HPDE6-E6E7 (cell line): ENCODE results near the gene CHRND.

Source experiments
- DNase-seq: peaks from one replicate; pipeline ENCODE4 v3.0.0; 2011; ENCODE audit warnings: missing footprints; ENCODE audit errors: extremely low spot score

Gene CHRND

GRCh38 chr2:232502911-232503808 is 22.8 kb upstream of the CHRND start:
- no peak for DNase-seq

GRCh38 chr2:232503809-232504323 is 22.1 kb upstream of the CHRND start:
- DNase-seq: no peak

- no peak for DNase-seq
Measured at GRCh38 chr2:232504438-232504837, 21.5 kb upstream of the CHRND start.

GRCh38 chr2:232505856-232506255 is 20.1 kb upstream of the CHRND start:
- no peak for DNase-seq

- DNase-seq: no peak
Measured at GRCh38 chr2:232506709-232507108, 19.3 kb upstream of the CHRND start.

- no peak for DNase-seq
Measured at GRCh38 chr2:232508251-232508650, 17.7 kb upstream of the CHRND start.

- DNase-seq: no peak
Measured at GRCh38 chr2:232511336-232511890, 14.5 kb upstream of the CHRND start.

GRCh38 chr2:232512602-232513001 is 13.4 kb upstream of the CHRND start:
- DNase-seq: no peak

GRCh38 chr2:232513353-232513752 is 12.6 kb upstream of the CHRND start:
- no peak for DNase-seq

- DNase-seq: no peak
Measured at GRCh38 chr2:232515639-232516038, 10.3 kb upstream of the CHRND start.

GRCh38 chr2:232516551-232516950 is 9.4 kb upstream of the CHRND start:
- no peak for DNase-seq

- no peak for DNase-seq
Measured at GRCh38 chr2:232518844-232519243, 7.1 kb upstream of the CHRND start.

- no peak for DNase-seq
Measured at GRCh38 chr2:232519581-232520438, 6.2 kb upstream of the CHRND start, which contains the start of gene PRSS56. Gene PRSS56 (plus strand): TSS chr2:232520388. CDS start chr2:232520599, 211 bp downstream.

- DNase-seq: no peak
Measured at GRCh38 chr2:232520489-232520888, 5.5 kb upstream of the CHRND start.

- no peak for DNase-seq
Measured at GRCh38 chr2:232521098-232521497, 4.9 kb upstream of the CHRND start.

- DNase-seq: peak; percentile 60
Measured at GRCh38 chr2:232521959-232522622, 3.9 kb upstream of the CHRND start.

GRCh38 chr2:232522623-232523401 is 3.1 kb upstream of the CHRND start:
- DNase-seq: no peak

- no peak for DNase-seq
Measured at GRCh38 chr2:232523402-232523681, 2.6 kb upstream of the CHRND start.

GRCh38 chr2:232523682-232524597 is 2.0 kb upstream of the CHRND start:
- DNase-seq: no peak

- DNase-seq: no peak
Measured at GRCh38 chr2:232524771-232525170, 1.2 kb upstream of the CHRND start.
